ENCODE measurements around the gene LGALS7B. TPM values are rescaled to one million over a fixed set of nuclear protein-coding genes. Genes with fewer than 3 reads are reported as not detected.

Gene LGALS7B
- polyA plus RNA-seq, 1 of the 3 experiments (the other 2 are of a cell fraction): not detected

- Histone ChIP-seq H3K9ac (no peak overlapping the region), H3K4me3 (ENCODE audit: low read depth in 2 of 2, low read length in 1 of 2) (no peak overlapping the region), H3K9me3 (no peaks in the 10 kb centered on the region), H3K79me2 (ENCODE audit: insufficient read depth) (no peaks in the 10 kb centered on the region), H2AFZ (ENCODE audit: low read depth) (no peak overlapping the region), H3K9me2 (no peaks in the 10 kb centered on the region), H3K27ac (ENCODE audit: low read depth in 2 of 2, low read length in 1 of 2) (no peak overlapping the region), H3K27me3 (ENCODE audit: insufficient read depth) (no peaks in the 10 kb centered on the region), H3F3A (replicated peaks; ENCODE audit: insufficient read depth) (no peaks in the 10 kb centered on the region), H3K4me1 (ENCODE audit: control insufficient read depth in 1 of 2, insufficient read depth in 2 of 2, low read depth in 1 of 2, low read length in 1 of 2) (no peaks in the 10 kb centered on the region), H3K36me3 (replicated peaks in 1 of 2; ENCODE audit: control insufficient read depth in 1 of 2, insufficient read depth in 2 of 2, low read length in 1 of 2) (peaks cover 0 to 7% of the 10 kb centered on the region in 2 experiments), H4K20me1 (ENCODE audit: insufficient read depth) (no peaks in the 10 kb centered on the region), H3K4me2 (no peak overlapping the region)
- DNase-seq: peak; percentile 23
- no peak for TF ChIP-seq RFX5 (IDR thresholded peaks at IDR 0.05; ENCODE audit: low read length)
- ChIA-PET POLR2A (no interaction called here), CTCF (no interaction called here)
- WGBS (ENCODE audit: low lambda C conversion rate): 89% methylated on average over 16 of the region's 18 CpGs
Measured at GRCh38 chr19:38812009-38812840, 23.2 kb downstream of the LGALS7B start.

GRCh38 chr19:38812841-38813320 lies 23.9 kb downstream of the LGALS7B start, which contains the start of gene LGALS4:
Gene LGALS4, minus strand, starts transcription at chr19:38812945. Its CDS starts 59 bp downstream, at chr19:38812886.
- no peaks in the 10 kb centered on the region for H3K4me1 ChIP-seq (ENCODE audit: control insufficient read depth in 1 of 2, insufficient read depth in 2 of 2, low read depth in 1 of 2, low read length in 1 of 2)

More at GRCh38 chr19:38812841-38813320, 23.9 kb downstream of the LGALS7B start, which contains the start of gene LGALS4:
- Histone ChIP-seq H2AFZ (ENCODE audit: low read depth) (no peak within 1 kb of the TSS), H3K79me2 (ENCODE audit: insufficient read depth) (no peaks in the 10 kb centered on the region), H3K27me3 (ENCODE audit: insufficient read depth) (no peaks in the 10 kb centered on the region), H3K36me3 (replicated peaks in 1 of 2; ENCODE audit: control insufficient read depth in 1 of 2, insufficient read depth in 2 of 2, low read length in 1 of 2) (peaks cover 0 to 10% of the 10 kb centered on the region in 2 experiments), H3K27ac (ENCODE audit: low read depth in 2 of 2, low read length in 1 of 2) (no peak within 1 kb of the TSS), H3K9me2 (no peaks in the 10 kb centered on the region), H3K9me3 (no peaks in the 10 kb centered on the region), H4K20me1 (ENCODE audit: insufficient read depth) (no peaks in the 10 kb centered on the region), H3K4me3 (ENCODE audit: low read depth in 2 of 2, low read length in 1 of 2) (no peak within 1 kb of the TSS), H3K4me2 (no peak within 1 kb of the TSS), H3F3A (replicated peaks; ENCODE audit: insufficient read depth) (no peaks in the 10 kb centered on the region), H3K9ac (no peak within 1 kb of the TSS)
- WGBS (ENCODE audit: low lambda C conversion rate): 83% methylated on average over 15 of the region's 15 CpGs
- TF ChIP-seq RAD21 (IDR thresholded peaks at IDR 0.05; ENCODE audit: low read length): no peak
- no peak for TF ChIP-seq CHD2 (IDR thresholded peaks at IDR 0.05; ENCODE audit: low read length, partially characterized antibody)
- TF ChIP-seq ZBTB33 (IDR thresholded peaks at IDR 0.05; ENCODE audit: borderline replicate concordance, low read depth): no peak
- no peak for TF ChIP-seq SIN3A (IDR thresholded peaks at IDR 0.05; ENCODE audit: borderline replicate concordance, low read depth, low read length)
- no peak for TF ChIP-seq RCOR1 (IDR thresholded peaks at IDR 0.05; ENCODE audit: low read length)
- no peak for TF ChIP-seq RXRA (IDR thresholded peaks at IDR 0.05; ENCODE audit: borderline replicate concordance, low read depth)
- TF ChIP-seq YY1 (IDR thresholded peaks at IDR 0.05; ENCODE audit: low read depth): no peak
- no peak for TF ChIP-seq TCF12 (IDR thresholded peaks at IDR 0.05)
- no peak for TF ChIP-seq CTCF (IDR thresholded peaks at IDR 0.05)
- no peak for TF ChIP-seq EZH2phosphoT487 (IDR thresholded peaks at IDR 0.05; ENCODE audit: borderline replicate concordance, low read depth)
- TF ChIP-seq REST (IDR thresholded peaks at IDR 0.05; ENCODE audit: low read depth, low read length): no peak
- no peak for TF ChIP-seq GABPA (IDR thresholded peaks at IDR 0.05; ENCODE audit: low read depth)
- no peak for TF ChIP-seq MXI1 (IDR thresholded peaks at IDR 0.05; ENCODE audit: low read depth, low read length)
- no peak for TF ChIP-seq ELF1 (IDR thresholded peaks at IDR 0.05)
- no peak for TF ChIP-seq EP300 (IDR thresholded peaks at IDR 0.05; ENCODE audit: borderline replicate concordance in 1 of 2, low read depth in 1 of 2, low read length in 1 of 2)
- no peak for TF ChIP-seq FOSL2 (IDR thresholded peaks at IDR 0.05; ENCODE audit: borderline replicate concordance, low read depth)
- no peak for TF ChIP-seq MAX (IDR thresholded peaks at IDR 0.05; ENCODE audit: low read depth)
- ChIA-PET CTCF (no interaction called here), POLR2A (no interaction called here)
- DNase-seq: peak; percentile 23

All from SK-N-SH (cell line).